Measurements from ENCODE around the gene EDRF1.

The EDRF1 gene

GRCh38 chr10:125777806-125778205, 58.3 kb downstream of the EDRF1 start:
- H3K4me3 ChIP-seq (ENCODE audit: control insufficient read depth, low read depth, low read length): no peak overlapping the region
- TF ChIP-seq CTCF (IDR thresholded peaks at IDR 0.05; ENCODE audit: control insufficient read depth, insufficient read depth, low read depth, low read length, missing control alignments): no peak
- DNase-seq (ENCODE audit: low read depth): no peak

GRCh38 chr10:125778556-125778955, 59.0 kb downstream of the EDRF1 start:
- H3K4me3 ChIP-seq (ENCODE audit: control insufficient read depth, low read depth, low read length): no peak overlapping the region
- TF ChIP-seq CTCF (IDR thresholded peaks at IDR 0.05; ENCODE audit: control insufficient read depth, insufficient read depth, low read depth, low read length, missing control alignments): no peak
- no peak for DNase-seq (ENCODE audit: low read depth)

GRCh38 chr10:125779403-125780327, 60.2 kb downstream of the EDRF1 start:
- no peak overlapping the region for H3K4me3 ChIP-seq (ENCODE audit: control insufficient read depth, low read depth, low read length)
- TF ChIP-seq CTCF (IDR thresholded peaks at IDR 0.05; ENCODE audit: control insufficient read depth, insufficient read depth, low read depth, low read length, missing control alignments): no peak
- DNase-seq (ENCODE audit: low read depth): no peak

GRCh38 chr10:125781374-125781773, 61.9 kb downstream of the EDRF1 start:
- TF ChIP-seq CTCF (IDR thresholded peaks at IDR 0.05; ENCODE audit: control insufficient read depth, insufficient read depth, low read depth, low read length, missing control alignments): no peak
- H3K4me3 ChIP-seq (ENCODE audit: control insufficient read depth, low read depth, low read length): no peak overlapping the region
- DNase-seq (ENCODE audit: low read depth): no peak

GRCh38 chr10:125782054-125782453, 62.5 kb downstream of the EDRF1 start:
- H3K4me3 ChIP-seq (ENCODE audit: control insufficient read depth, low read depth, low read length): no peak overlapping the region
- no peak for DNase-seq (ENCODE audit: low read depth)
- TF ChIP-seq CTCF (IDR thresholded peaks at IDR 0.05; ENCODE audit: control insufficient read depth, insufficient read depth, low read depth, low read length, missing control alignments): no peak

GRCh38 chr10:125782616-125783015, 63.1 kb downstream of the EDRF1 start:
- no peak for DNase-seq (ENCODE audit: low read depth)
- no peak for TF ChIP-seq CTCF (IDR thresholded peaks at IDR 0.05; ENCODE audit: control insufficient read depth, insufficient read depth, low read depth, low read length, missing control alignments)
- no peak overlapping the region for H3K4me3 ChIP-seq (ENCODE audit: control insufficient read depth, low read depth, low read length)

Measured in AG09309 (cell line).